Erythroblast (primary cell): ENCODE data around the gene AVEN.
"Not testable (repeated sequence)": the region's sequence is repeated elsewhere in the genome, so short reads cannot be mapped to it uniquely, and the experiment has no call there.

Source experiments
- DNase-seq, 2 experiments: peaks; one replicate each; lab custom pipeline; 2025; lab: John Stamatoyannopoulos, UW
- GATA1 ChIP-seq: IDR thresholded peaks from 2 replicates; pipeline ENCODE4 v1.6.1; 2011; ENCODE audit warnings: low read depth, mild to moderate bottlenecking, control low read depth, low read length, moderate library complexity
- POLR2A ChIP-seq: IDR thresholded peaks from 2 replicates; pipeline ENCODE4 v1.6.1; 2011; ENCODE audit warnings: mild to moderate bottlenecking, low read length

The AVEN gene

DNA sequence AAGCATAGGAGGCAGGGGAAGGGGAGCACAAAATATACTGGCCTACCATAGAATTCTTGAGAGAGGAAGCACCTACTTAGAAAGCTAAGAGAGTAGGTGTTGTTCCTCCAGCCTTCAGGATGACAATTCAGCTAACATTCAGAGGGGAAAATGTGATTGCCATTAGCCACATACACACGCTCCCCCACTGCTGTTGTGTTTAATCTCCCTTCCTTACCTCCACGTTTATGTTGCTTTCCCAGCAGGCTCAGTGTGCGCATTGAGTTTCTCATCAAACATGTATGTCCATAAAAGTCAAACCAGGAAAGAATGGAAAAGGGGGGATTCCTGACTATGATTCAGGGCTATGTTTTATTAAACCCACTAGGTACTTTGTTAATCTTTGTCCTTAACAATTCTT is 215.9 kb downstream of the AVEN start:
- no peak for DNase-seq
- TF ChIP-seq POLR2A (no peak), GATA1 (no peak)

DNA sequence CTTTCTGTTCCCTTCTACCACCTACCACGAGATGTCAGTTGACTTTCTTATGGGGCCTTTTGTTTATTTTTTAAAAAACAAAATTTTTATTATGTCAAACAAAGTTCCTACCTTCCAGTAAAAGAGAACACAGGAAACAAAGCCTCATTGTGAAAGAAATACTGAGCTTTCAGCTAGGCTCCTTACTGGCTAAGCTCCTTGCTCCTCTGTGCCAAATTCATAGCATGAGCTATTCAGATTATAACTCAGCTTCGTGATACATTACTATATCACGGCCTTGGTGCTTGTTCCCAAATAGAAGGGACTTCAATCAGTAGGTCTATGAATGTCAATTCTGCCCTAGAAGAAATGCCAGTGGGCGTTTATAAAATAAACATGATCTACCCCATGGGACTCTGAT is 216.5 kb downstream of the AVEN start:
- TF ChIP-seq POLR2A = no peak
- TF ChIP-seq GATA1 = no peak
- no peak for DNase-seq

DNA sequence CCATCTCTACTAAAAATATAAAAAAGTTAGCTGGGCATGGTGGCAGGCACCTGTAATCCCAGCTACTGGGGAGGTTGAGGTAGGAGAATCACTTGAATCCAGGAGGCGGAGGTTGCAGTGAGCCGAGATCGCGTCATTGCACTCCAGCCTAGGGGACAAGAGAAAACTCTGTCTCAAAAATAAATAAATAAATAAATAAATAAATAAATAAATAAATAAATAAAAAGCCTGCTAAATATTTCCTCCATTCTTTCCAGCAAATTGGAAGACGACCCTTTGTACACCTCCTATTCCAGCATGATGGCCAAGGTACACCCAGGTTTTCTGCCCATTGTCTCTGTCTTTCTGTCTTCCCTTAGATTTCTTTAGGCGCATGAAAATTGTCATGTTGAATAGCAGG is 219.5 kb downstream of the AVEN start:
- not testable (repeated sequence) for DNase-seq
